GM21381 (cell line): ENCODE data around the gene SNX2.
"Not testable (repeated sequence)": the region's sequence is repeated elsewhere in the genome, so short reads cannot be mapped to it uniquely, and the experiment has no call there.

ENCODE experiments used
- ATAC-seq: cut with Tn5 transposase; IDR thresholded peaks from one replicate; pipeline ENCODE4 v1.9.1; 2021; ENCODE audit warnings: mild to moderate bottlenecking, moderate library complexity; ENCODE audit not compliant: unreplicated experiment

SNX2 gene, protein sequence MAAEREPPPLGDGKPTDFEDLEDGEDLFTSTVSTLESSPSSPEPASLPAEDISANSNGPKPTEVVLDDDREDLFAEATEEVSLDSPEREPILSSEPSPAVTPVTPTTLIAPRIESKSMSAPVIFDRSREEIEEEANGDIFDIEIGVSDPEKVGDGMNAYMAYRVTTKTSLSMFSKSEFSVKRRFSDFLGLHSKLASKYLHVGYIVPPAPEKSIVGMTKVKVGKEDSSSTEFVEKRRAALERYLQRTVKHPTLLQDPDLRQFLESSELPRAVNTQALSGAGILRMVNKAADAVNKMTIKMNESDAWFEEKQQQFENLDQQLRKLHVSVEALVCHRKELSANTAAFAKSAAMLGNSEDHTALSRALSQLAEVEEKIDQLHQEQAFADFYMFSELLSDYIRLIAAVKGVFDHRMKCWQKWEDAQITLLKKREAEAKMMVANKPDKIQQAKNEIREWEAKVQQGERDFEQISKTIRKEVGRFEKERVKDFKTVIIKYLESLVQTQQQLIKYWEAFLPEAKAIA

DNA sequence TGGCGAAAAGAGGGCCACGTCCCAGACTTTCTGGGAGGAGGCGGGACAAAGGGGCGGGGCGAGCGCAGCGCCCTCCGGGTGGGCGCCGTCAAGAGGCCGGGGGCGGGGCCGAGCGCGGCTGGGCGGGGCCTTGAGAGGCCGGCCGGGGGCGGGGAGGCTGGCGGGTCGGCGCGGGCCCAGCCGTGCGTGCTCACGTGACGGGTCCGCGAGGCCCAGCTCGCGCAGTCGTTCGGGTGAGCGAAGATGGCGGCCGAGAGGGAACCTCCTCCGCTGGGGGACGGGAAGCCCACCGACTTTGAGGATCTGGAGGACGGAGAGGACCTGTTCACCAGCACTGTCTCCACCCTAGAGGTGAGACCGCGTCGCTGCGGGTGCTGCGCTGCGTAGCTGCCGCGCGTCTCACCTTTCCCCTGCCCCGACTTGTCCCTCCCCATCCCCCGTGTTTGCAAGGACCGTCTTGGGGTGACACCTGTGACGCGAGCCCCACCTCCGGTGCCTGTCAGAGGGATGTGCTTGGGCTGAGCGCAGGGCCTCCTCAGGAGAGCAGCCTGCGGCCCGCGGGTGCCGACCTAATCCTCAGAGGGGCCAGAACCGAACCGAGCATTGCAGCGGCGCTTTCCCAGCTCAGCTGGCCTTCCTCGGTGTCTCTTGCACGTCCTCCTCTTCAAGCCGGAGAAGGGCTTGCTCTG, at the start of gene SNX2:
Gene SNX2, plus strand, starts transcription at position 220 of the 689 bp plus-strand sequence. Its CDS starts 24 bp downstream, at position 244.
- peak; percentile 92 for ATAC-seq

DNA sequence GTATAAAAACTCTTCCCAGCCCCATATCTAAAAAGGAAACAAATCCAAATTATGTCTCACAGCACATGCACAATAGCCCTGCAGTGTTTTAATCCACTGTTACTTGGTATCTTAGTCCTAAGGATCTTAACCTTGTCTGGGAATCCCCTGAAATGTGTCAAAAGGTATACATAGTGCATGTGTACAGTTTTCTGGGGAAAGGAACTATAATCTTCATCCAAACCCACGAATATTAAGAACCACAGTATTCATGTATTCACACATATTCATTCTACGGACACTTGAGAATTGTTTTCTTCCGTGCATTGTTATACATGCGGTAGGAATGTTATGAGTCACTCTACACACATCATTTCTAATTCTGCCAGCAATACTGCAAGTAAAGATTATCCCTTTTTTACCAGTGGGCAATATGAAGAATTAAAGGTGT, 47.8 kb upstream of the SNX2 start:
- ATAC-seq, result peak; percentile 49

DNA sequence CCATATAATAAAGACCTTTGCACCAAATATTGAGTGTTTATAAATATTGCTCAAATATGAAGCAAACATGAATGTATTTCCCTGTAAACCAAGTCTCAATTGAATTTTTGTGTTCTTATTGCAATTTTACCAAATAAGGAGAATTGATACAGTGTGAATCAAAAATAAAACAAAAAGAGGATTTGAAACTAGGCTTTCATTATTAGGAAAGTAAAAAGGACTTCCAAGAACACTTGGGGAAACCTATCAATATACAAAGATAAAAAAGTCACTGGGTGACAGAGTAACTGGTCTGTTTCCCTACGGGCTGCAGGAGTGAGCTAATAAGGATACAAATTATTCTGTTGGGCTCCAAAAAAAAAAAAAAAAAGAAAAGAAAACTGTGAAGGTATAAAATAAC, 44.8 kb upstream of the SNX2 start:
- ATAC-seq, result no peak

DNA sequence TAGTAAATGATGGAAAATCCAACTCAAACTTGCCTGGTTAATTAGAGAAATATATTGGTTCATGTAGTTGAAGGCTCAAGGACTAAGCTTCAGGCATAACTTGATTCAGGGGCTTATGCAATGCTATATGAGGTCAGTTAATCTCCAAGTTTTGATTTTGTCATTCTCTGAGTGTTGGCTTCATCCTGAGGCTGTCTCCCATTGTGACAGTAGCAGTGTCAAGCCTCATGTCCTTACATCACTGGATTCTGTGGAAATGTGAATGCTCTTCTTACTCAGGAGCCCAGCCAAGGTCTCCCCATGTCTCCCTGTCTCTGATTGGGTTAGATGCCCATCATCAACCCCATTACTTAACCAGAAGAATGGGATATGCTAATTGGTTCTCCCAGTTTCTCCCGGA, 44.4 kb upstream of the SNX2 start:
- no peak for ATAC-seq

DNA sequence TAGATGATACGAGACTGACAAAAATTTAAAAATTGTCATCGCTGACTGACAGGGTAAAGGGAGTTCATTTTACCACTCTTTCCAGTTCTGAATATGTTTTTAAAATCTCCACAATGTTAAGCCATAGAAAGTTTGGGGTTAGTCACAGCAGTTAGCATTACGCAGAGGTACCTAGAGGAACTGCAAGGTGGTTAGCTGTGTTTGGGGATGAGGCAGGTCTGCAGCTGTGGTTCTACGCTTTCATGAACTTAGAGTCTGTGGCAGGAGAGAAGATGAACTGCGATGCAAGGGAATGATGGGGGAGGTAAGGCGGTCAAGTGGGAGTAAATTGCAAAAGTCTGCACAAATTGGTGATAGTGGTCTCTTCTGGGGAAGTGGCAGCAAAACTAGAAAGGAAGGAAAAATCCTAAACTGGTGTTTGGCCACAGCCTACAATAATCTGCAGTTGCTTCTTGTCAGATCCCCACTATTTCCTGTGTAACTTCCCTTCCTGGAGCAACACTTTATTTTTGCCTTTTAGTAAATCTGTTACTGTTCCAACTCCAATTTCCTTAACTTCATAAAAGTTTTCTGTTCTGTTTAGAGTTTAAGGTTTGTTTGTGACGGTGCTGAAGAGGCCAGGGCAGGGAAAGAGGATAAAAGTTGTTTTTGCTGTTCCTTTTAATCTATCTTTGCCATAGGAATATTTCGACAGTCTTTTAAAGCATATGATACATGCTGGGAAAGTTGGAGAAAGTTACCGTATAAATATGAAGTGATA, 38.6 kb upstream of the SNX2 start:
- peak; percentile 95 for ATAC-seq

DNA sequence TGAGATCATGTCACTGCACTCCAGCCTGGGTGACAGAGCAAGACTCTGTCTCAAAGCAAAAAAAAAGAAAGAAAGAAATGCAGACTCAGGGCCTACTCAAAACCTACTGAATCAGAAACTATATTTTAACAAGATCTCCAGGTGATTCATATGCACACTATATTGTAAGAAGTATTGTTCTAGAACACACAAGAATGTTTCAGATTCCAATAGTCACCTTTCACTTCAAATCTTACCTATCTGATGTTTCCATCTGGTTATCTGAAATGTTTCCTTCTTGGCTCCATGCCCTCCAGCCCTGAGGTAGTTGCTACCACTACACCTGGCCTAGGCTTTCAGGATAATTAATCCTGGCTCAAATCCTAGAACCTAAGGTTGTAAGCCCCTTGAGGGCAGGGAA, 36.8 kb upstream of the SNX2 start:
- ATAC-seq, result no peak

DNA sequence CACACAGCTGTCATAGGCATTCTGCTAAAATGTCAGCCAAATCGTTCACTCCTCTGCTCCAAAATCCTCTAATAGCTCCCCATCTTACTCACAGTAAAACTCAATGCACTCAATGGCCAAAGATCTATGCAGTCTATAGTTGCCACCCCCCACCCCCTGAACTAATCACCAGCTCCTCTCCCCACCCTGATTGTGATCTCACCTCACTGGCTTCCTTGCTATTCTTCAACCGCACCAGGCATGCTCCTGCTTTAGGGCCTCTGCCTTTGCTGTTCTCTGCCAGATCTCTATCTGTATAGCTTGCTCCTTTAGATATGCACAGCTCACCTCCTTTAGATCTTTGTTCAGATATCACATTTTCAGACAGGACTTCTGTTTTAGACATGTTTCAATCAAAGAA, 33.2 kb upstream of the SNX2 start:
- ATAC-seq, result no peak

DNA sequence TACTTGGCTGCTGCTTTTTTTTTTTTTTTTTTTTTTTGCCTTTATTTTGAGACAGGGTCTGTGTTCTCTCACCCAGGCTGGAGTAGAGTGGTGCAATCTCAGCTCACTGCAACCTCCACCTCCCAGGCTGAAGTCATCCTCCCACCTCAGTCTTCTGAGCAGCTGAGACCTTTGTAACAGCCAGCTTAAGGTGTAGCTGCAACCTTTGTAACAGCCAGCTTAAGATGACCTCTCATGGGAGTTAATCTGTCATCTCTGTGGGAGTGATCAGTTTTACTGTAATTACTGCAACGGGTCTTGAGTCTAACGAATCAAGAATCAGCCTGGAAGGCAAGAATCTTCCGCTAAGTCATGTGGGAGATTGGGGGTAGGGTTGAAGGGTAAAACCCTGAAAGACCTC, 31.6 kb upstream of the SNX2 start:
- ATAC-seq, result no peak

DNA sequence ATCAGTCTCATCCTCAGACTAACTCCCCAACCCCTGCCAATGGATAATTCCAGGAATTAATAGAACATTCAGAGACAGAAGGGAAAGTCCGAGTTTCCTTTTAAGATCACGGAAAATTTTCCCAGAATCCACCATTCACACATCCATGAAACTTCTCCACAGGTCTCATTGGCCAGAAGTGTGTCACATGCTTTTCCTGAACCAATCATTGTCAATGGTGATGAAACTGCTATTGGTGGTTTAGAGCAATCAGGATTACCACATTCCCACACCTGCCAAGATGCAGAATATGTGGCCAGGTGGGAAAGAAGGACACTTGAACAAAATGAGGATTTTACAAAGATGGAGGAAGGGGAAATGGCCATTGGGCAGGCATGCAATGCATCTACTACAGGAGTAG, 29.3 kb upstream of the SNX2 start:
- ATAC-seq, result no peak

DNA sequence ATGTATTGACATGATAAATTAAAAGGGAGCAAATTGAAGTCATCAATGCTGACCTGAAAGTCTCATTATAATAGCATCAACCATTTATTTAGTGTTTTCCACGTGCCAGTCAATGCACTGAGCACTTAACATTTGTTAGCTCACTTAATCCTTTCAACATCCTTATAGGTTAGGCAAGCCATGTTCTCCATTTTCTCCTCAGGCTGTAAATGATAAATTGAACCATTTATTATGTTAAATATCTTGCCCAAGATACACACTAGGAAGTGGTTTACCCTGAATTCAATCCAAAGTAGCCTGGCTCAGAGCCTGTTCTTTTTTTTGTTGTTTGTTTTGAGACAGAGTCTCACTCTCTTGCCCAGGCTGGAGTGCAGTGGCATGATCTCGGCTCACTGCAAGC, 25.0 kb upstream of the SNX2 start:
- no peak for ATAC-seq

DNA sequence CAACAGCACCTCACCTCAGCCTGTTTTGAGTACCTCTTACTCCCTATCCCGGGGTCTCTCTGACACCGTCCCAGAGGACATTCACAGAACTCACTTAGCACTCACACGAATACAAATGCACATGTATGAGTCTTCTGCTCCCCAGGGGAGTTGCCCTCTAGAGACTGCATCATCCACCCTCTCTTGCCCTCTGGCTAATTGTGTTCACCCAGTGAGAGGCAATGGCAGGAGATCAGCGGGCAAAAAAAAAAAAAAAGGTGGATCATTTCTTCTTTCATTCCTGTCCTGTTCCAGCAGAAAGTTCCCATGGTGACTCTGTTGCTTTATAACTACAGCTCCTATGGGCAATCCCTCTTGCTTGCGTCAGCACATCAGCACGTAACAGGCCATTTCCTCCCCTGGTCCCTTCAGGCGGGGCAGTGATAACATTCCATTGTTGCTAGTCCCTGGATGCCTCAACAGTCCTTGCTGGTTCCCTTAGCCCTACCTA, 23.5 kb upstream of the SNX2 start:
- no peak for ATAC-seq

DNA sequence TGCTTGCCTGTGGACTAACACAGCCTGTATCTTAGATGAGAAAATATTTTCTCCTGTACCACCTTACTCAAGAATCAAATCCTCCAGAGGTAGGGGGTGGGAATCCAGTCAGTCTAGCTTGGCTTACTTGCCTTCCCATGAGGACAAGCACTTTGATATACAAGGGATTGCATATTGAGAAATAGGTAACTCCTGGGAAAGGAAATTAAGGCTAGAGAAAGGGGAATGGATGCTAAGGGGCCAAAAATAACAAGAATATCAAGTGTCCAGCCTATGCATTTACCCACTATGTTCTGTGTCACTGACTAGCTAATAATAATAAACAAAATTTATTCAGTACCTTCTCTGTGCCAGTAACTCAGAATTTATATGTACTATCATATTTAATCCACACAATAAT, 21.4 kb upstream of the SNX2 start:
- no peak for ATAC-seq

DNA sequence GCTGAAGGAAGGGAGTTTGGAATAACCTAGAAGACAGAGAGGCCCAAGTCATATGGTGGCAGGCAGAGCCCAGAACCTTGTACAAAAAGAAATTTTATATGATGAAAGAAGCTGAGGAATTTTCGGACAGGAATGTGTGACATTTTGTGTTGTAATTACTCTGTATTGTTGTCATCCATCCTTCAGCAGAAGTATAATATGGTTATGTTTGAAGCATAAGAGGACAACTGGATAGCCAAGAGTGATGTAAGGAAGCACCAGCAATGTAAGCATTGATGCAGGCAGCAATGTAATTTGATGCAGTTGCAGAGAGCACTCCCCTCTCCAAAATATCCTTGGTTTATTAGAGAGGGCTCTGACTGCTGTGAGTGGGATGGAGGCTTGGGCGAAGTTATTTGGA, 19.1 kb upstream of the SNX2 start:
- ATAC-seq, result no peak

DNA sequence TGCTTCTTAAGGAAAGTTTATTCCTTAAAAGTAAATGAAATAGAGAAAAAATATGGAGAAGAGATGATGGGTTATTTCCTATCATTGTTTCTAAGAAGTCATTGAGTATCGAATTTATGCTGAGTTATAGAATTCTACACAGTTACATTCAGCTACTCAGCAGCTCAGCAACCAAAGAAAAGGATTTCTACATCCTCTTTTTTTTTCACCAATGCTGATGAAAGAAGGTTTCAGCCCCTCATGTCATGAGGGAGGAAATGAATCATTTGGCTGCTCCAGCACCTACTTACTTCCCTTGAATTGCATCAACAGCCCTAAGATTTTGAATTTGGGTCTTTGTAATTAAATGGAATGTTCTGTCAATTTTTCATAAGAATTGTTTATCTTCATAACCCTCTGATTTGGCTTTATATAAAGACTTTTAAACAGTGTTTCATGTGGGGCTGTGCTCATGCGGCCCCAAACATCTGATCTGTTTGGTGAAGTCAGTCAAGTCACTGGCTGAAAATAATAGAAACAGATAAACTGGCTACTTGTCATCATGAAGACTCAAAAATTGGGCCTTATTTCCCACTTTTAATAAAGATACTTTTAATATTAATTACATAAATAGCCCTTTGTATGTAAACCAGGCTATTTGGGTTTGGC, 18.5 kb upstream of the SNX2 start:
- ATAC-seq, result peak; percentile 74

DNA sequence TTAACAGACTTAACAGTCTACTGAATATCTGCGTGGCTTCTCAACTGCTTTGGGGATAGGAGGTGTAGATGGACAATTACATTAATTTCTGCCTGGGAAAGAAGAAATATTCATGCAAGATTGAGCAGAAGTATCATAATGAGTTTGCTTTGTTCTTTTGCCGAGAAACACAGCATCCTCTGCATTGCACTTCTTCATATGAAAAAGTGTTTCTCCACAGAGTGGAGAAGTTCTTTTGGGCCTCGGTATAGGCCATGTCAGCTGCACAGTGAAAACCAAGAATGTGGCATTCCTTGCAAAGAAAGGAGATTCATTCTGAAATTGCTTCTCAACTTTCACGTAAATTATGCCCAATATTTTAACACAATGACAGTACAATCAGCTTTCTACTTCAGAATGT, 17.6 kb upstream of the SNX2 start:
- no peak for ATAC-seq

DNA sequence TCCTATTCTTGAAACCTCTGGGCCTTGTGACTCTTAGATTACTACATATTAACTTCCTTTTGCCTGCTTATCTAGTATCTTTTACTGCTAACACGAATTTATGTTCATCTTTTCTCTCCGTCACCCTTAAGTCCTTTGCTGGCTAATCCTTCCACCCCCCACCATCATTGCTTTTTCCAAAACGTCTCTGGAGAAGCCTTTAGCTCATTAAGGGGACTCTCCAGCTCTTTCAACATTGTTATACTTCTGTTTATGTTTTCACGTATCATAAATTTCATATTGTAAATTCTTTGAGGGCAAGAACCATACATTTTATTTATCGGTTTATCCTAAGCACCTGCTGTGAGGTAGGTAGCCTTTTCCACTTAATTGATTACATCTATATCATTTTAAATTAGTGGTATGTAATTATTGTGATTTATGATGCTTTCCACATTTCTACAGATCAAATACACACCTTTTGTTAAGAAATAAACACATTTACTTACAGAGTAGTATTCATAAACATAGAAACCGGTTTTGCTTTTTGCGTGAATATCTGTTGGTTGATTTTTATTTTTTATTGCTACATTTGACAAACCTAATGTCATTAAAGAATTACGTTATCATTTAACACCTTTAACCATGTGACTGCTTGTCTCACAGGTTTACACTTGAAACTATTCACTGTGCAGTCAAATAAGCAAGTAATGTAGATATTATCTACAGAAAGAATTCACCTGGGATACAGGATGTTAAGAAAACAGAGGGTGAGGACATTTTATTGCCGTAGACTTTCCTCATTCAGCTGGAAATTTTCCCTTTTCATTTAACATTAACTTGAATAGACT, 15.4 kb upstream of the SNX2 start:
- ATAC-seq, result no peak

DNA sequence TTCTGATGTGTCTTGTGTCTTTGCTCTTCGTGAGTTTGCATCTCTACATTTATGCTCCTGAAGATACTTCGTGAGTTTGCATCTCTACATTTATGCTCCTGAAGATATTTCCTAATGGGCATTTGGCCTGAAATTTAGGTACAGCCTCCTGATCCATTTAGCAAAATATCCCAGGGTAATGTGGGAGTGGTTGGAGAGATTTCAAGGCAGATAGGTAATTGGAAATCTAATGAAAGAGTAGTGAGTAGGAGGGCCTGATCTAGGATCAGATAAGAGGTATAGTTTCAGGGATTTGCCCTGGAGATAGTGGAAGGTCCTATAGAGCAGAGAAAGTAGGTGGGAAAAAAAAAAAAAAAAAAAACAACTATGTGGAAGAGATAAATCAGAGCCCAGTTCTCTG, 14.6 kb upstream of the SNX2 start:
- ATAC-seq, result no peak

DNA sequence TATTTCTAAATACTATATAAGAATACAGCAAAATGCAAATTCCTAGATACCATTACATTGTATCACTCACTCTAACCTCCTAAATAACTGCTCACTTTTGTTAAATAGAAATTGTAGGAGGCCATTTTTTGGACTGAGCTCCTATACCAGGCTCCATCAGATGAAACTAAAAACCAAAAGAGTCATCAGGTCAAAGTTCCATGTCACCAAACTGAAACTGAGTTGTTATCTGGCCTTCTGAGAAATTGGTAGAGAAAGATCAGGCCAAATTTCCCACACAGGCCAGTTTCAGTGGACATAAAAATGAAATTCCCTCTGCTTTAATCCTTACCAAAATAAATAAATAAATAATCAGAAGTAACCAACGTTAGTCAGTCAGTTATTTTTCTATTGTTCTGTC, 13.8 kb upstream of the SNX2 start:
- ATAC-seq, result no peak

DNA sequence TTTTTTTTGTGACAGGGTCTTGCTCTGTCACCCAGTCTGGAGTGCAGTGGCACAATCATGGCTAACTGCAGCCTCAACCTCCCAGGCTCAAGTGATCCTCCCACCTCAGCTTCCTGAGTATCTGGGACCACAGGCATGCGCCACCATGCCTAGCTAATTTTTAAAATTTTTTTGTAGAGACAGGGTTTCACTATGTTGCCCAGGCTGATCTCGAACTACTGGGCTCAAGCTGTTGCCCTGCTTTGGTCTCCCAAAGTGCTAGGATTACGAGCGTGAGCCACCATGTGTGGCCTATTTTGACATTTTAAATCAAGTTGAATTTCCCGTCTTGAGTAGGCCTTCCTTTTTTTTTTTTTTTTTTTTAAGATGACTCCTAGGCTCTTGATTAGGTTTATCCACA, 13.0 kb upstream of the SNX2 start:
- not testable (repeated sequence) for ATAC-seq

DNA sequence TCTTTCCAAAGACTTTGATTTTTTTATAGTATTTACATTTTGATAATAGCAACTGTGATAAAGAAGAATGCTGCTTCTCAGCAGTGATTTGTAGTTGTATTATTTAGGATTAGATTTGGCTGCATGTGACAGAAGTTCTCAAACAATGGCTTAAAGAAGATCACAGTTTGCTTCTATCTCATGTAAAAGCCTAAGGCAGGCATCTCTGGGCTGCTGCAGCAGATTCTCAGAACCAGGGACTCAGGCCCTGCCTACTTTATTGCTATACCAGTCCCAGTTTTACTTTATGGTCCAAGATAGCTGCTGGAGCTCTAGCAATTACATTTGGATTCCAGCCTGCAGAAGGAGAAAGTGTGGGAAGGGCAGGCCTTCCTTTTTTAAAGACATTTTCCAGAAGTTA, 8.8 kb upstream of the SNX2 start:
- ATAC-seq, result no peak
